NCI-H748 (cell line): ENCODE results near the gene EAF2.
A peak's percentile ranks its signal among the peaks of the same experiment; 100 is the strongest.

Experiments used
- DNase-seq: peaks from one replicate; lab custom pipeline; 2025; ENCODE audit not compliant: unreplicated experiment; lab: John Stamatoyannopoulos, UW

EAF2 gene

GRCh38 chr3:121834671-121835464, at the start of gene EAF2, which contains the start of gene IQCB1:
Gene EAF2 (plus strand): TSS chr3:121835209. CDS start chr3:121835286, 77 bp downstream.
Gene IQCB1 (minus strand): TSS chr3:121835060. CDS start chr3:121828960, 6,100 bp downstream.
- DNase-seq, result peak; percentile 90

DNA sequence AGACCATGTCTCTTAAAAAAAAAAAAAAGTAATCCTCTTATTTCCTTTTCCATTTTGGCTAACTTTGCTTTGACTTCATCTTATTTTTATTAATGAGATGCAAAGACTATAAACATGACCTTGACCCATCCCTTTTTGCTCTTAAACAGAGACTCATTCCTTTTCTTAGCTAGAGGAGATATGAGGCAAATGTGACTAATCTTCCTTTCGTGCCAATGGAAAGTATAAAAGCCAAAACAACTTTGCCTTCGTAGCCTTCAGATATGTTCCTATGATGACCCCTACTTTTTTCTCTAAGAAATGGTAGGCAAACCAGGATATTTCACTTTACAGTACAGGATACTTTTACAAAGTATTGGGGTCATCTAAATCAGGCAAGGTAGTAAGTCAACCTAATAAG, 48.5 kb upstream of the EAF2 start:
- DNase-seq, result no peak

- DNase-seq, result no peak
Observed at GRCh38 chr3:121793078-121793477, 41.9 kb upstream of the EAF2 start.

DNA sequence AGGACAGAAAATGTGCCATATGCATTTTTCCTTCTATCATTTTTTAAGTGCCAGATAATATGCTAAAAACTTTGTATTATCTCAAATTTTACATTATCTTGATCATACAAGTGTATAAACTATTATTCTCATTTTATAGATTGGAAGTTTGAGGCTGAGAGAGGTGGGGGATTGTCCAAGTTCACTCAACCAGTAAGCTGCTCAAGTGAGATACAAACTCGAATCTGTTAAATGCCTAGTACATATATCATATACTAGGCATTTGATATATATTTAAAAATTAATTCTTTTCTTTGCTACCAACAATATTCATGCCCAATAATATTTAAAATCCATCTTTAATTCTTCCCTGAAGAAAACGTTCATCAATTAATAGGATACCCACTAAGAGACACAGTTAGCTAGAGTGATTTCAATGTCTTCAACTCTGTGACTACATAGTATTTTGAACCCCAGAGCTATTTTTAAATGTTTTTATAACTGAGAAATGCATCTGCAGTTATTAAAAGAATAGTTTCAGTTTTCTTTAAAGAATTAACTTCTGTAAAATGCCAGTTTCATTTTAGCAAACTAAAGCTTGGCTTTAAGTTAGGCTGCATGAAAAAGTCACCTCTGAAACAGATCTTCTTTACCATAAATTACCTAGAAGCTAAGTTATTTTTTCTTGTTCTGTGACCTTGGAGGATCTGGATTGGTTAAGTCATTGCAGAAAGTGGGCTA, 40.6 kb upstream of the EAF2 start:
- no peak for DNase-seq

- no peak for DNase-seq
Observed at GRCh38 chr3:121796970-121797369, 38.0 kb upstream of the EAF2 start.

- DNase-seq, result no peak
Observed at GRCh38 chr3:121800906-121801305, 34.1 kb upstream of the EAF2 start.

GRCh38 chr3:121803771-121804320, 31.2 kb upstream of the EAF2 start:
- DNase-seq, result no peak

DNA sequence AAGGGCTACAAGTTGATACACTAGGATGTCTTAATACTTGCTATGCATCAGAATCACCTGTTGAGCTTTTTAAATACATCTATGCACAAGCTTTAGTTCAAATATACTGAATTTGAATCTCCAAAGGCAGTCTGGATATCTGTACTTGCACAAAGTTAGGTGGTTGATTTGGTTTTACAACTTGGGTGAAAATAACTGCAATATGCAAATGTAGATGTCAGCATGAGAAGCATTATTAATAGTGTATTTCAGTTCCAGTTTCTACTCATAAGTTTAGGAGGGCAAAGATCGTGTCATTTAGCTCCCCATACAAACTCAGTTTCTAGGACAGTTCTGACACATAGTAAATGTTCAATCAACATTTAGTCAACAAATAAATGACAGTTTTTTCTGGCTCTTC, 25.8 kb upstream of the EAF2 start:
- no peak for DNase-seq

DNA sequence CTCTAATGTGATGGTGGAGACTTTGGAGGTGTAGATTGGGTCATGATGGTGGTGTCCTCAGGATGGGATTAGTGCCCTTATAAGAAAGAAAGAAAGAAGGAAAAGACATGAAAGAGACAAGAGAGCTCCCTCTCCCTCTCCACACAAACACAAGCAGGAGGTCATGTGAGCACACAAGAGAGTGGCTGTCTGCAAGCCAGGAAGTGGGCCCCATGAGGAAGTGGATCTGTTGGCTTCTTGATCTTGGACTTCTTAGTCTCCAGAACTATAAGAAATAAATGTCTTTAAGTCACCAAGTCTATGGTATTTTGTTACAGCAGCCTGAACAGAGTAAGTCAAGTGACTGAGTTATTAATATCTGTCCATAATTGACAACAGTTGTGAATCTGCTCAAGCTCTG, 17.3 kb upstream of the EAF2 start:
- no peak for DNase-seq

DNA sequence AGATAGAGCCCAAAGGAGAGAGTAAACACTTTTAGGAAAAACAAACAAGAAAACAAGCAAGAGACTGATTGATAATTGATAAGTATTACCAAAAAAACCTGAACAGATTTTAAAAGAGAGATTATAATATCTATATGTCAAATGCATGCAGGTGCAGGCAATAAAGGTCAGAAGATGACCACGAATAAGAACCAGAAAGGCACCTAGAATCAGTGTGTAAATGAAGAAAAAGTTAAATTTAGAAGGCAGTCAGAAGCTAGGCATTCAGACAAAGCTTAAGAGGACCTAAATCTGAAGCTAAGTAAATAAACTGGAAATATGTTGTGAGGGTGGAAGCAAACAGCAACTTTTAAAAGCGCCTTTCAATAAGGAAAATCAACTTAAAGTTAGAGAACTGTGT, 16.4 kb upstream of the EAF2 start:
- DNase-seq, result no peak

DNA sequence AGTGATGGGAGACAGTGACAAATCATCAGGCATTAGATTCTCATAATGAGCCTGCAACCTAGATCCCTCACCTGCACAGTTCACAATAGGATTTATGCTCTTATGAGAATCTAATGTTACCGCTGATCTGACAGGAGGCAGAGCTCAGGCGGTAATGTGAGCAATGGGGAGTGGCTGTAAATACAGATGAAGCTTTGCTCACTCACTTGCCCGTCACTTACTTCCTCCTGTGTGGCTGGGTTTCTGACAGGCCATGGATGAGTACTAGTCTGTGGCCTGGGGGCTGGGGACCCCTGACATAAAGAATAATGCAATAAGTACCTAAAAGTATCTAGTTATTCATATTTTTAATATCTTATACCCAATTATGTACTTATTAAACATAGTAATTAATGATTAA, 15.8 kb upstream of the EAF2 start:
- DNase-seq, result no peak

DNA sequence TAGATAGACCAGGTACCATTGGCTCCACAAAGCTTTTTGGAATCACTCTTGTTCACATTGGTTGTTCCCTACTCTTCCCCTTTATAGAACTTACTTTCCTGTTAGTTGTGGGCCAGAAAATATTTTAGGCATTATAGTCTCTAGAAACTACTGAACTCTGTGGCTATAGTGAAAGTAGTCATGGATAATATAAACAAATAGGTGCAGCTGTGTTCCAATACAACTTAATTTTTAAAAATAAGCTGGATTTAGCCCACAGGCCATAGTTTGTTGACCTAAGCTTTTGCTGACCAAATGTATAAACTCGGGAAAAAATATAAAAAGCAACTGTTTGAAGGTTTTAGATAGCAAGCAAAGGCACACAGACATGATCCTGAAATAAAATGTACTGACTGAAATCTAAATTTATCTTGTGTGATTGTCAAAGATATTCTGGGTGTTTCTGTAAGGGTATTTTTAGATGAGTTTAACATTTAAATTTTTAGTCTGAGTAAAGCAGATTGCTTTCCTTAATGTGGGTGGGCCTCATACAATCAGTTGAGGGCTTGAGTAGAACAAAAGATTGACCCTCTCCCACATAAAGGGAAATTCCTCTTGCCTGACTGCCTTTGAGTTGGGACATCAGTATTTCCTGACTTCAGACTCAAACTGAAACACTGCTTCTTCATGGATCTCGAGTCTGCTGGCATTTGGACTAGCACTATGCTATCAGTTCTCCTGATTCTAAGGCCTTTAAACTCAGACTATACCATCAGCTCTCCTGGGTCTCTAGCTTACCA, 13.4 kb upstream of the EAF2 start:
- DNase-seq, result no peak

- no peak for DNase-seq
Observed at GRCh38 chr3:121822973-121823372, 12.0 kb upstream of the EAF2 start.

- DNase-seq, result peak; percentile 26
Observed at GRCh38 chr3:121834157-121834670, 795 bp upstream of the EAF2 start.

DNA sequence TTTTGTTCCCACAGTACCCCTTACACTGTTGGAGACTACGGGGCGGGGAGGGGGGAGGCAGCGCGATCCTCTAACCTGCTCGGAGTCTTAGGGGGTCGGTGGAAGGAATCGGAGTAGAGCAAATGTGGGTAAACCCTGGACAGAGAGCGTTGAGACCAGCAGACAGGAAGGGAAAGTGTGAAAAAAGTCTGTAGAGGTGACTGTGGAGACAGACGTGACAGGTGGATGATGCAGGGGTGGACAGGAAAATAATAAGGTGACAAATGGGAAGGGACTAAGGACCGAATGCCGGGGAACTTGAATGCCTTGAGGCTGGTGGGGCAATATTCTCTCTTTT, 424 bp downstream of the EAF2 start:
- DNase-seq, result peak; percentile 37

GRCh38 chr3:121836064-121836463, 1.1 kb downstream of the EAF2 start:
- no peak for DNase-seq

DNA sequence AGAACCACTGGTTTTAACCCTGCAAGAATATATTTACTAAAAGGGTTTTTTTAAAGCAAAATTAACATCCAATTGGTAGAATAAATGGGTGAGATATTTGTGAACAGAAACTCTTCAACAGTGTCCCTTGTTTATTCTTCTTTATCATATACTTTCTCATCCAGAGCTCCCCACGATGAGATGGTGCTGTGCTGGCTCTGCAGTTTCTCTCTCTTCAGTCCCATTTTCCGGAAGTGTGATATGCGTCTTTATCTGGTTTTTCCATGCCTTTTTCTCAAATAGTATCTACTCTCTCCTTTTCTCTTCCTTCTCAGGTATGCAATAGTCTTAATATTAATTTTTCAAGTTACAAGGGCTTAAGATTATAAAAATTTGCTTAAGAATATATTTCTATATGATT, 1.5 kb downstream of the EAF2 start:
- no peak for DNase-seq

GRCh38 chr3:121839962-121840361, 5.0 kb downstream of the EAF2 start:
- DNase-seq, result no peak

DNA sequence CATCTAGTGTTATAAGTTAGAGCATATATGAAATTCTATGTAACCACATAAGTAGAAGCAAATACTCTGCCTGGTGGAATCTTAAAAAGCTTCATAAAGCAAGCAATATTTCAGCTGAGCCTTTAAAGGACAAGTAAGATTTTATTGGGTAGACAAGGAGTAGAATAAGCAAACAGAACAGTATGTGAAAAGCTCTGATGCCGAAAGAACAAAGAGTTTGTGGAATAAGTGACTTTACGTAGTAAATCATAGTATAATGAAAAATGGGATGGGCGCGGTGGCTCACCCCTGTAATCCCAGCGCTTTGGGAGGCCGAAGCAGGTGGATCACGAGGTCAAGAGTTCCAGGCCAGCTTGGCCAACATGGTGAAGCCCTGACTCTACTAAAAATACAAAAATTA, 9.9 kb downstream of the EAF2 start:
- no peak for DNase-seq

DNA sequence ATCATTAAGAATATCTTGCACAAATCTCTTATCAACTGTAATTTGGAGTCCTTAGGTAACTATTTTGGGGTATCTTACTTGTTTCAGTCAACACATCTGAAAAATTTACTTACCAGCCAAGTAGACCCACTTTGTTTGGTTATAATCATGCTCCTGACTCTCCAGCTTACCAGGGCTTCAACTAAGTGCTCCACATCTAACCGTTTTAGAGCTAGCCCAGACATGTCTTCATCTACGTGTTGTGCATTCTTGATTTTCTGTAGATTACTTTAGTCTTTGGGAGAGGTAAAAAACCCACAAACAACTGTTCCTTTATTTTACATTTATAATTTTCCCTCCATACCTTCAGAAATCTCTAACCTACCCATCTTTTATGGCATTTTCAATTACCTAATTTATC, 17.2 kb downstream of the EAF2 start:
- DNase-seq, result no peak

- DNase-seq, result peak; percentile 18
Observed at GRCh38 chr3:121855555-121855954, 20.5 kb downstream of the EAF2 start.
